GM12873 (cell line): ENCODE results near the gene HTT.

Experiments used
- TF ChIP-seq, protein P1 (sequence below): IDR thresholded peaks from 2 replicates; pipeline ENCODE4 v1.5.1; 2012; ENCODE audit warnings: low read depth, mild to moderate bottlenecking, moderate library complexity, low read length, control low read depth; ENCODE audit not compliant: insufficient read depth; ENCODE audit errors: missing control alignments

Gene HTT

DNA sequence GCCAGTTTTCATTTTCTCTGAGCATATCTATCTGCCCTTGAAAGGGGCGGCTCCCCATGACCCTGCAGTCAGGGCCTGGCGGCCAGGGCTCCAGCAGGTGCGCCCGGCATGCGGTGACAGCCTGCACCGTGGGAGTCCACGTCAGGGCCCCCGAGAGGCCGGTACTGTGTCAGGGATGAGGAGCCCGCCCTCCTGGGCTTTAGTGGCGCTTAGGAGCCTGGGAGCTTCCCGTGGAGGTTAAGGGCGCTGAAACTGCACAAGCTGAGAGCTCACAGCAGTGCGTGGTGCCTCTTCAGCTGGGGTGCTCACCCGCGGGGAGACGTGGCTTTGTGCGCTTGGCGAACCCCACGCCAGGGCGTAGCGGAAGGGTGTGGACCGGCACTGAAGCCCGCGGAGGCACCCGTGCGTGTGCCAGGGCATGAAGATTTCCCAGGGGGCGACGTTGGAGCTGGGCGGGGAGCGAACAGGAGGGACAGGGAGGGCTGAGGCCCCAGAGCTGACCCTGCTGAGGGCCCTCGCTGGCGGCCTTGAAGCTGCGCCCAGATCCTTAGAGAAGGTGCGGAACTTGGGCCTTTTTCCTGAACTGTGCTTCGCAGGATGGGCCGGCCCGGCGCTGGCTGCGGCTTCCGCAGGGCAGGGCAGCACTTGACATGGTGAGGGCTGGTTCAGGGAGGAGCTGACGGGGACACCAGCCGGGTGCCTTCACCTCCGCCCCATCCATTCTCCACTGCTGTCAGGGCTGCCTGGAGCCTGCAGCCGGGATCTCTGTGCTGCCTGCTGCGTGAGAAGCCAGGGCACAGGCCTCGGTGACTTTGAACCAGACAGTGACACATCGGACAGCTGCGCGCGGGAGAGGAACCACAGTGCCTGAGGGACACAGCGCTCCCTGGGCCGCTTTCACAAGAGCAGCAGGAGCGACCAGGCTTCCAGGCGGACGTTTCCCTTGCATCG lies 33.0 kb upstream of the HTT start:
- TF ChIP-seq, protein P1, sequence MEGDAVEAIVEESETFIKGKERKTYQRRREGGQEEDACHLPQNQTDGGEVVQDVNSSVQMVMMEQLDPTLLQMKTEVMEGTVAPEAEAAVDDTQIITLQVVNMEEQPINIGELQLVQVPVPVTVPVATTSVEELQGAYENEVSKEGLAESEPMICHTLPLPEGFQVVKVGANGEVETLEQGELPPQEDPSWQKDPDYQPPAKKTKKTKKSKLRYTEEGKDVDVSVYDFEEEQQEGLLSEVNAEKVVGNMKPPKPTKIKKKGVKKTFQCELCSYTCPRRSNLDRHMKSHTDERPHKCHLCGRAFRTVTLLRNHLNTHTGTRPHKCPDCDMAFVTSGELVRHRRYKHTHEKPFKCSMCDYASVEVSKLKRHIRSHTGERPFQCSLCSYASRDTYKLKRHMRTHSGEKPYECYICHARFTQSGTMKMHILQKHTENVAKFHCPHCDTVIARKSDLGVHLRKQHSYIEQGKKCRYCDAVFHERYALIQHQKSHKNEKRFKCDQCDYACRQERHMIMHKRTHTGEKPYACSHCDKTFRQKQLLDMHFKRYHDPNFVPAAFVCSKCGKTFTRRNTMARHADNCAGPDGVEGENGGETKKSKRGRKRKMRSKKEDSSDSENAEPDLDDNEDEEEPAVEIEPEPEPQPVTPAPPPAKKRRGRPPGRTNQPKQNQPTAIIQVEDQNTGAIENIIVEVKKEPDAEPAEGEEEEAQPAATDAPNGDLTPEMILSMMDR: no peak

DNA sequence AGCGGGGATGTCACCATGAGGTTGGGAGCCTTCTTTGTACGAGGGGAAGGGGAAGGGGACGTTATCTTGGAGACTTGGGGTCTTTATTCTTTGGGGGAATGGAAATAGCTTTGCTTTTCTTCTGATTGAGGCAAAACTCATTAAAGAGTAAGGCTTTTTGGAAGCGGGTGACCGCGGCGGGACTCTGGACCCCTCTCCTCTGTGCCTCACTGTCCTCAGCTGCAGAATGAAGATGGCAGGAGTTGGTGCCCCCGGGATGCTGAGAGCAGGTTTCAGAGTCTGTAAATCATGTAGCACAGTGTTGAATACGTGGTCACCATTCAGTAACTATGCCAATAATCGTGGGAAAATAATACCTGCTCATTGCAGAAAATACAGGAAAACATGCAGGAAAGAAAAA lies 32.3 kb upstream of the HTT start:
- TF ChIP-seq, protein P1: no peak

DNA sequence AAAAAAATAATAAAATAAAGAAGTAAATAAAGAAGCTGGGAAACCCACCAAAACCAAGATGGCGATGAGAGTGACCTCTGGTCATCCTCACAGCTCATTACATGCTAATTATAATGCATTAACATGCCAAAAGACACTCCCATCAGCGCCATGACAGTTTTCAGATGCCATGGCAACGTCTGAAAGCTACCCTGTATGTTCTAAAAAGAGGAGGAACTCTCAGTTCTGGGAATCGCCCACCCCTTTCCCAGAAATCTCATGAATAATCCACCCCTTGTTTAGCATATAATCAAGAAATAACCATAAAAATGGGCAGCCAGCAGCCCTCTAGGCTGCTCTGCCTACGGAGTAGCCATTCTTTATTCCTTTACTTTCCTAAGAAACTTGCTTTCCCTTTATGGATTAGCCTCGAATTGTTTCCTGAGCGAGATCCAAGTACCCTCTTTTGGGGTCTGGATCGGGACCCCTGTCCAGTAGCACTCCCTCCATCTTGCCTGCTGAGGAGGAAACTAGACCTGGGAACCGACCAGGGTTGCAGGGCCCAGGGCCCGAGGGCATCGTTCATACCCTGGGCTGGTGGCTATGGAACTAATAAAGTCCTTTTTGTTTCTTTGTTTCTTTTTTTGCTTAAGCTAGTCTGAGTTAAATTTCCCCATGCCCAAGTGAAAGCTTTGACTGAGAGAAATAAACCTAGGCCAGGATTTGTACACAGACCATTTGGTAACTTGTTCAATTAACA lies 31.0 kb upstream of the HTT start:
- TF ChIP-seq, protein P1: no peak

DNA sequence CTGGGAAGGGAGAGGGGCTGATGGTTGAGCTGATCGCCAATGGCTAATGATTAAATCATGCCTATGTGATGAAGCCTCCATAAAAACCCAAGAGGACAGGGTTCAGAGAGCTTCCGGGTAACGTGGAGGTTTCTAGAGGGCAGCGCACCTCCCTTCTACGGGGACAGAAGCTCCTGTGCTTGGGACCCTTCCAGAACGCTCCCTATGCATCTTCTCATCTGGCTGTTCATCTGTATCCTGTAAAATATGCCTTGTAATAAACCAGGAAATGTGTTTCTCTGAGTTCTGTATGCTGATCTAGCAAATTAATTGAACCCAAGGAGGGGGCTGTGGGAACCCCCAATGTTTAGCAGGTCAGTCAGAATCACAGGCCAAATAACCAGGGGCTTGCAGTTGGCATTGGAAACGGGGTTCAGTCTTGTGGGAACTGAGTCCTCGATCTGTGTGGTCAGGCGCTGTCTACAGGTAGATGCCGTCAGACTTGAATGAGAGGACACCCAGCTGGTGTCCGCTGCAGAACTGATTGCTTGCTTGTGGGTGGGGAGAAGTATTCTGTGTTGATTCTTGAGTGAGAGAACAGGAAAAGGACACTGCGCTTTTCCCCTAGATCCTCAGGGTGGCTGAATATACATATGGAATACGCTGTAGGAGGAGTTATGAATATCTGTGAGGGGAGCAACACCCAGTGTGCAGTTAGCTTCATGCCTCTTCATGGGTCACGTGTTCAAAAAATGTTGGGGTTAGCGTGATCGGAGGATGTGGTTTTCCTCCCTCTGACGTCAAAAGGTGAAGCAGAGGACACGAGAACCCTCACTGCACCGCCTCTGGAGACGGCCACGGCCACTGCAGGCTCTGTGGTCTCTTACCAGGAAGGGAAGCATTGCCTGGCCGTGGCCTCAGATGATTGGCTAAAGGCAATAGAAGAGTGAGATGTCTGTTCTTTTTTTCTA lies 29.3 kb upstream of the HTT start:
- TF ChIP-seq, protein P1: peak; percentile 19

DNA sequence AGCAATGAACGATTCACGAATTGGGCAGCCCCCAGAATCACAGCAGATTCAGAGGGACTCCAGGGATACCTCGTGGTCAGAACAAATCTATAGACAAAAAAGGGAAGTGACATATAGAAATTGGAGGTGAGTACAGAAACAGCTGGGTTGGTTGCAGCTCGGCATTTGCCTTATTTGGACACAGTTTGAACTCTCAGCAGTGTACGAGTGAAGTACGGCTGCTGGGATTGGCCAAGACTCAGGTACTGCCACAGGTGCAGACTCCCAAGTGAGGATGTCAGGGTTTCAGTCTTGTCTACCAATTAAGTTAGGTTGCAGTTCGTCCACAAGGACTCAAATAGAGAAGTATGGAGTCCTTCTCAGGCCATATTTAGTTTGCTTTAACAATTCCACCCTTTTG lies 28.3 kb upstream of the HTT start:
- TF ChIP-seq, protein P1: no peak

DNA sequence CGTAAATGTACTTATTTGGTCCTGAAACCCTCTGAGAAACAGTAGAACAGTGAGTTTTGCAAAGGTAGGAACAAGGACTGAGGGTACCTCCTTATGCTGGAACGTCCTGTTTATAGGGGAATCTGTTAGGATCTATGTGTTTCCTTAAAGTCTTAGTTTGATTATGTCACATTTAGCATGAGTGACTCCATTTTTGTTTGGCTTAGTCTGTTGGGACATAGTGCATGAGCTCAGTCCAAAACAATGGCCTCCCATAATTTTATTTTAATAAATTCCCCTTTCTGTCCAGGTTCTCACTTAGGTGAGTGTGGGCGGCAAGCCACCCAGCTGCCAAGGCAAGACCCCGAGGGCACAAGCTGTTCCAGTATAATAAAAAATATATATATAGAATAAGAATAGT lies 27.9 kb upstream of the HTT start:
- TF ChIP-seq, protein P1: no peak
